Measurements from ENCODE around the gene ITPR1.

The ITPR1 gene

DNA sequence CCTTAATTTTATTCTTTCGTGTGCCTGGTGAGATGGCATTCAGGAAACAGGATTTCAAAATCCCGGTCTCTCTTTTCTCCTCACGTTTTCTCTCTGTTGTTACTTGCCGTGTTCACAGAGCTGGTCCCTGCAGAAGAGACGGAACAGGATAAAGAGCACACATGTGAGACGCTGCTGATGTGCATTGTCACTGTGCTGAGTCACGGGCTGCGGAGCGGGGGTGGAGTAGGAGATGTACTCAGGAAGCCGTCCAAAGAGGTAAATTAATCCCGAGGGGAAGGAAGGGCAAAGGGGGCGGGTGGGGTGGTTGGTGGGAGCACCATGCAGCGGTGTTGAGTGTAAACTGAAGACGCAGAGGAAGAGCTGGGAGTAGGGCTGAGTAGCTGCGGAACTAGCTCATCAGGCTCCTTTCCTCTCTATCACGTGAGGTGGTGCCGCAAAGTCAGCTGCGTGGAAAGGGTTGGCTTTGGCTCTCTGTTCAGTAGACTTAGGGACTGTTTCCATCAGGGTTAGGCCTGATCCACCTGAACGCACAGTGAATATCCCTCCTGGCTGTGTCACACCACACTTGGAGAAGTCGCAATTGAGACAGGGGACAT is 321.3 kb downstream of the ITPR1 start:
- peak; percentile 92 for DNase-seq (ENCODE audit: low spot score)

DNA sequence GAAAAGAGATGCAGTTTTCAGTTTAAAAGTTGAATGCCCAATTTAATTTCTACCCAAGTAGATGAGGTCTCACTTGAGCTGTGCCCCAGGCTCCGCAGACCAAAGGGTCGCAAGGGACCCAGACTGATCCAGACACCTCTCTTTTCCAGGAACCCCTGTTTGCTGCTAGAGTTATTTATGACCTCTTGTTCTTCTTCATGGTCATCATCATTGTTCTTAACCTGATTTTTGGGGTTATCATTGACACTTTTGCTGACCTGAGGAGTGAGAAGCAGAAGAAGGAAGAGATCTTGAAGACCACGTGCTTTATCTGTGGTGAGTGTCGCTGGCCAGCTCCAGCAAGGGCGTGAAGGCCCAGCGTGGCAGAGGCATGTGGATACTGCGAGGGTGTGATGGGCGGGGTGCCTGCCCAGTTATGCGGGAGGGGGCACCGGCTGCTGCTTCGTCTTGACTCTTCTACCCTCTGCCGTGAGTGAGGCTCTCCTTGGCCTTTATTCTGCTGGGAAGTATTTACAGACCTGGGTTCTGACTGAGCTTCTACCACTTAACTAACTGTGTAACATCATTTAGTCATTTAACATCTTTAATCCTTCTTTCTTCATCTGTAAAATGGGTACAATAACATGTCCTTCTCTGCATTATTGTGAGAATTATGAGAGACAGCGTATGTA is 321.9 kb downstream of the ITPR1 start:
- no peak for DNase-seq (ENCODE audit: low spot score)

DNA sequence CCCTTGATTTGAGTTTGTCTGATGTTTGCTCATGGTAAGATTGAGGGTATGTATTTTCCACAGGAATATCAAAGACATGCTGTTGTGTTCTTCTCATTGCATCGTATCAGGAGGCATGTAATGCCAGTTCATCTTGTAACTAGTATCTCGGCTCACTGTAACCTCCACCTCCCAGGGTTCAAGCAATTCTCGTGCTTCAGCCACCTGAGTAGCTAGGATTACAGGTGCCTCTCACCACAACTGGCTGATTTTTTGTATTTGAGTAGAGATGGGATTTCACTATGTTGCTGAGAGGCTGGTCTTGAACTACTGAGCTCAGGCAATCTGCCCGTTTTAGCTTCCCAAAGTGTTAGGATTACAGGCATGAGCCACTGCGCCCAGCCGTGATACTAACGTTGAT is 323.2 kb downstream of the ITPR1 start:
- DNase-seq (ENCODE audit: low spot score), result no peak

DNA sequence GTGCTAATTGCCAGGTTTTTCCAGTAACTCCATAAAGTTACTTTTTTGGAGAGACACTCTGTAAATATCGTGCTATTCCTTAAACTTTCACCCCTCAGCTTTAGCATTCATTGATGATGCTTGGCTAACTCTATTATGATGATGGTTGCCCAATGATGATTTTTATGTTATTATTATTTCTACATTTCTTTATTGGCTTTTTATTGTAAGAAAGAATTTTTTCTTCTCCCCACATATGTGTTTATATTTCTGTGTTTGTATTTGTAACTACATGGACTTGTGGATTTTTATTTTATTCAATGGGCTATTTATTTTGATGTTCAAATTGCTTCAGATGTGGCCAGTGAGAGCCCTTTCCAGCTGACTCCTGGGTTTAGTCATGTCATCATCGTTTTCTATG is 323.6 kb downstream of the ITPR1 start:
- no peak for DNase-seq (ENCODE audit: low spot score)

DNA sequence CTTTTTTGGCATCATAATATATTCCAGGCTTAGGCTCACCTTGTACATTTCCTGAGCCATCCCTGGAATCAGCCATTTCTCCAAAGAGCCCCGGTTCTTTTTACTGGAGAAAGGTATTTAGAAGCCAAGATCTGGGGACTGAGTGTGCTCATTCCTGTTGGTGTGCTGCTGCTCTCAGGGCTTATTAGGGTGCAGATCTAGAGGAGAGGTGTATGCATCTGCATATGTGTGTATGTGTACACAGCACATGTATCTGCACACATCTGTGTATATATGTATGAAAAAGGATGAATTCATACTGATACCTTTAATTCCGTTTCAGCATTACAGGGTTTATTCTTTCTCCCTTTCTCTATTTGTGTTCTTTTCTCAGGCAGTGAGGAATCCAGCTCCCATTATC is 324.0 kb downstream of the ITPR1 start:
- no peak for DNase-seq (ENCODE audit: low spot score)

DNA sequence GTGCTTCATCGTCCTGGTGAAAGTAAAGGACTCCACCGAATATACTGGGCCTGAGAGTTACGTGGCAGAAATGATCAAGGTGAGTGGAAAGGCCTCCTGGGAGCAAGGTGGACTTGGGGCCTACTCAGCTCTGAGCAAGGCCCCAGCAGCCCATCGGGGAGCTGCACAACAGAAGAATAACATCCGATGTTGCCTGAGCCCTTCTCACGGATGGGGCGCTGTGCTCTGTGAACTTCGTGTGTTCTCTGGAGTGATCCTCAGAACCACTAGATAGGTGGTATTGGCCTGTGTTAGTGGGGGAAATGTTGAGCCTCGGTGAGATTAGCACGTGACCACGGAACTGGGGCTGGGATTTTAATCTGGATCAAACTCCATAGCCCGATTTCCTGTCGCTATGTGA is 325.0 kb downstream of the ITPR1 start:
- DNase-seq (ENCODE audit: low spot score), result no peak

DNA sequence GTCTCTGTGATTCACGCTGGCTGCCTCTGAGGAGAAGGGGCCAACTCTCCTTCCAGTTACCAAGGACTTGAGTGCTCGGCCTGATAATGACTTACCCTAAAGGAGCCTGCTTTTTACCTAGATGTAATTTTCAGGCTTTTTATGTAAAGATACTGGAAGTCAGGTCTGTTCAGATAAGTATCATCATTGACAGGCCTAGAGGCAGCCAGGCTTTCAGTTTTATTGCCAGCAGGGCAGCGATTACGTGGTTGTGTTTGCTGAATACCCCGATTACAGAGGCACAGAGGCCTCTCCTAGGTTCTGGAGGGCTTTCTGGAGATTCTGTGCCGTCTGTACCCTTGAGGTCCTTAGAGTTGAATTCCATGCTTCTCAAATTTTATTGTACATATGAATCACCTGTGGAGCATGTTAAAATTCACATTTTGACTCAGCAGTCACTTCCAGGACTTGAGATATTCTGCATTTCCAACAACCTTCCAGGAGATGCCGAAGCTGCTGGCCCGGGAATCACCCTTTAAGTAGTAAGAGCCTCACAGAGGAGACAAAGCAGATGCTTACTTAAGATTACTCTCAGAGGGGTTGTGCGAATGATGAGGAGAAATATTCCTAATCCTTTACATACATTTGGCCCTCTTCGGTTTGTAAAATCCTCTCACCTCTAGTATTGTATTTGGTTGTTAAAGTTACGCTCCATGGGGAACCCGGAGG is 326.0 kb downstream of the ITPR1 start:
- no peak for DNase-seq (ENCODE audit: low spot score)

DNA sequence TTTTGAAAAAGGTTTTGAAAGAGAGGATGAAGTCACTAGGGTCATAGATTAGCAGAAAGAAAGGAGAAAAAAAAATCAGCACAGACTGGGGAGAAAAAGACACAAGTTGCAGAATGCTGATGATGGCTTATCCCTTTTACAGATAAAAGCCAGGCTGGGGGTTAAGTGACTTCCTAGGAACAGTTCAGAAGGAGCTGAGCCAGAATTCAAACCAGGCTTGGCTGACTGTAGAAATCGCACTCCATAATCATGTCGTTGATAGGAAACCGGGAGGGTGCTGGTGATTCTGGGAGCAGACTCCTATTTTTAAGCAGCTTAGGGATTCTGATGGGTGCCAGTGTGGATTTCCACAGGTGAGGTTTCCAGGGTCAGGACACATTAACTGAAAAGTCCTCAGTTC is 326.6 kb downstream of the ITPR1 start:
- DNase-seq (ENCODE audit: low spot score), result no peak

DNA sequence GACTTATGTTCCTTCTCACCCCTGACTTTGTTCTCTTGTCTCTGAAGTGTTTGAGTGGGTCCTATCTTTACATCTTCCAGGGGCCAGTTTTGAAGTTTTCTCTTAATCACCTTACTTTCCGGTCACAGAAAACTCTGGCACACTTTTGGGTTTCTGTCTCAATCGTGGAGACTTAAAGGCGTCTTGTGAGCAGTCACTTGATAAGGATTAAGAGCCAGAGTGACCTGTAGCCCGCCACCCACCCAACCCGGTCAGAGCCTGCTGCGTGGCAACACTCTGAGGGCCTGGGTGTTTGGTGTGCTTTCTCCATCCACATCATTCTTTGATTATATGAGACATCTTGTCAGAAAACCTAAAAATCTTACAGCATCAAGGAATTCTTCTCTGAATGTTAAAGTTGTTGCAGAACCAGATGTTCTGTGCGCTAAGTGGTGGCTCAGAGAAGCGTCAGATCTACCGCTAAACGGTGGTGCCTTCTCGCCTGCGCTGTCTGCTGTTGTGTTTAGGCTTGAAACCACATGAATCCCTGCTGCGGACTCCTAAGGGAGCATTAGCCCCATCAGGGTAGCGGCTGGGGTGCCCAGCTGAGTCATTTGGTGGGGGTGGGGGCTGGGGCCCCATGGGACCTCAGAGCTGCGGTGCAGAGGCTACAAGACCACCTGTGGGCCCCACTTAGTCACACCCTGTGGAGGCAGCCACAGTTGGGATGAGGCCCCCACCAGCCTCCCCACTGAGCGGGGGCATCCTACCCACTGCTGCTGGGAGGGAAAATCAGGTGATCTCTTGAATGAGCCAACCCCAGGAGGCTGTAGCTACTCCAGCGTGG is 327.4 kb downstream of the ITPR1 start:
- DNase-seq (ENCODE audit: low spot score), result no peak

DNA sequence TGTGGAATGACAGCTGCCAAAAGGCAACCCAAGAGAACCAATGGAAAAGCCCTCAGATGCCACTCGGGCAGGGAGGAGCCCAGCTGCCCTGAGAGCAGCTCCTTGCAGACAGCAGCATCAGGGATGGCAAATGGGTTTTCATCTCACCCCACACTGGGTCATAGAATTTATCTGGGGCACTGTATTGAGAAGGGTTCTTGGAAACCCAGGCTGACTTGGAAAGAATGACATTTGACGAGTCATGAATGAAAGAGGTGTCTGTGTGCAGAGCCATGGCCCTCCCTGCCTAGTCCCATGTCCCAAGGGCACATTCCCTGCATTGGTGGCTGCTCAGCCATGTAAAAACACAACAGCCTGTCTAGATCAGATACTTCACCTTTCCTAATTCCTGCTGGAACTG is 328.2 kb downstream of the ITPR1 start:
- no peak for DNase-seq (ENCODE audit: low spot score)

DNA sequence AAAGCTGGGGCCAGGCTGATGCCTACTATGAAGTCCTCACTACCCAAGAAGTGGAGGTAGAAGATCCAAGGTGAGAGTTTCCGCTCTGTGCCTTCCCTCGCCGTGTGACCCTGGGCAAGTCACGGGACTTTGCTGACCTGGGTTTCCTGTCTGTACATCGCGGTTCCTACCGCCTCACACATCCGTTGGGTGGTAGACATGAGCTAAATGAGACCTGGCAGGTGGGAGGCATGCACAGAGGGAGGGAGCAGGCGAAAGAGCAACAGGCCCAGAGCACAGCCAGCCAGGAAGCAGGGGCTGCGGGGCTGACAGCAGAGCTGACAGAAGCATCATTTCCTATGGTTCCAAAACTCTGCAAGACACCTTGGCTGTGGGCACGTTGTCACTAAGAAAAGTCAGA is 328.8 kb downstream of the ITPR1 start:
- no peak for DNase-seq (ENCODE audit: low spot score)

DNA sequence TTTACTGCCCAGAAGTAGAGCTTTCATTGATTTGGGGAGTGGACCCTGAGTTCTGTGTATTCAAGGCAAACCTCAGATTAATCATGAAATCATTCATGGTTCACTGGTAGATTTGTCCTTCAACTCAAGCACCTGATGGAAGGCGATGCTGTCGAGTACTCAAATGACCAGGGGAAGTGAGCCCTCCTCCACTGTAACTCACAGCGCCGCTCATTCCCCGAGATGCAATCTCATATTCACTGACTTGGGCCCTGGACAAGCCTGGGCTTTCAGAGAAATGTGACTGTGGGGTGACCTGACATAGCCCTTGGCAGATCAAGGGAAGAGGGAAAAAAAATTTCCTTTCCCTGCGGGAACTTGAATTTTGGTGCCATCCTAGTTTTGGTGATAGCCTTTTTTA is 329.4 kb downstream of the ITPR1 start:
- DNase-seq (ENCODE audit: low spot score), result no peak

DNA sequence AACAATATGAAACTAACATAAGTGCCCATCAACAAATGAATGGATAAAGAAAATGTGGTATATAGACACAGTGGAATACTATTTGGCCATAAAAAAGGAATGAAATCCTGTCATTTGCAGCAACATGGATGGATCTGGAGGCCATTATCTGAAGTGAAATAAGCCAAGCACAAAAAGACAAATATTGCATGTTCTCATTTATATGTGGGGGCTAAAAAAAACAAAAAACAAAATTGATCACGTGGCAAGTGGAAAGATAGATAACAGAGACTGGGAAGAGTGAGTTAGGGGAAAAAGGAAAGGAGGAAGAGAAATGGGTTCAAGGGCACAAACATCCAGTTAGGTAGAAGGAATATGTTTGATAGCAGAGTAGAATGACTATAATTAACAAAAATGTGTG is 330.2 kb downstream of the ITPR1 start:
- no peak for DNase-seq (ENCODE audit: low spot score)

DNA sequence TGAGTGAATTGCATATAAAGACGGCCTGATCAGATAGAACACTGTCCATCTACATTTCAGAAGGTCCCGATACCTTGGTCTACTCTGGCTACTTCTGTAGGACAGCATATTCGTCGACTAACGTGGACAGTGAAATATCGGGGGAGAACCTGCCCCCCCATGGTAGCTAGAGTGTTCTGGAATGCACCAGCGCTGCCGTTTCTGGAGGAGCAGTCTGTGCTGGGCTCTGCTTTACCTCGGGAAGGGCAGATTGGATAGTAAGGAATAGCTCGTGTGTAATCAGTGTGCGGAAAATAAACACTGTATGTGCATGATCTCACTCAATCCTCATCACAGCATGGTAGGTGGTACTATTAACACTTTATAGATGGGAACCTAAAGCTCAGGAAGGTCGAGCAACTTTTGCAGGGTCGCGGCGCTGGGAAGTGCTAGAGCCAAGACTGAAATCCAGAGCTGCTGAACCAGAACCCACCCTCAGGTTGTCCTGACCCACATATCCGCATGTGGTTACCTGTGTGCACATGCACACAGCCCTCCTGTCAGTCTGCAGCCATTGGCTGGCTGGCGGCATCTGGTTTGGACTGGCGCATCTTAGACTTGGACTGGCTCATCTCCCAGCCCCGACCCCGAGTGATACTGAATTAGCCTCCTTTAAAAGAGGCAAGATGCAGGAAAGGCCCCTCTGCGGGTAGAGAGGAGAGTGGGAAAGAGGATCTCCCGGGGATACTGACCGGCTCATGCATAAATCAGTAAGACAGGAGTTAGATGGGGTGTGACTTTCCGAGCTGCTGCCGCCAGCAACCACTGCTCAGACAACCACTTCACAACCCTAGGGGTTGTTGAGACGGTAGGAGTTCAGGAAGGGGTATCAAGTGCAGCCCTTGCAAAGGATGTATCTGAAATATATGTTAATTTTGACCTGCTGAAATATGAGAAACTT is 331.1 kb downstream of the ITPR1 start:
- DNase-seq (ENCODE audit: low spot score), result no peak

DNA sequence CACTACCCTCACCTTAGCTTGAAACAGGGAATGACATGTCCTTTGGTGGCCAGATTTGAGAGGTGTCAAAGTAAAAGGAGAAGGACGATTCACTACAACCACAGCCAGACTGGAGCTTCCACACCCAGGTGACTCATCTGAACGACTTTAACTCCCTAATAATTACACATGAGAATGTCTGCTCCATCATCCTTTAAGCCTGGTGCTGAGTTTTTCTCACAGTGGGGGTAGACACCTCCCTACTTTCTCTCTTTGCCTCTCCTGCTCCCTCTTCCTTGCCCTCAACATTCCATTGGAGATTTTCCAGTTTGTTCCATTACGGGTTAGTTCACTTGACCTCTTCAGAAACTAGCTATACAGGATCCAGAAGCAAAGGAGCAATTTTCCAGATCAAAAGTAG is 331.8 kb downstream of the ITPR1 start:
- peak; percentile 62 for DNase-seq (ENCODE audit: low spot score)

DNA sequence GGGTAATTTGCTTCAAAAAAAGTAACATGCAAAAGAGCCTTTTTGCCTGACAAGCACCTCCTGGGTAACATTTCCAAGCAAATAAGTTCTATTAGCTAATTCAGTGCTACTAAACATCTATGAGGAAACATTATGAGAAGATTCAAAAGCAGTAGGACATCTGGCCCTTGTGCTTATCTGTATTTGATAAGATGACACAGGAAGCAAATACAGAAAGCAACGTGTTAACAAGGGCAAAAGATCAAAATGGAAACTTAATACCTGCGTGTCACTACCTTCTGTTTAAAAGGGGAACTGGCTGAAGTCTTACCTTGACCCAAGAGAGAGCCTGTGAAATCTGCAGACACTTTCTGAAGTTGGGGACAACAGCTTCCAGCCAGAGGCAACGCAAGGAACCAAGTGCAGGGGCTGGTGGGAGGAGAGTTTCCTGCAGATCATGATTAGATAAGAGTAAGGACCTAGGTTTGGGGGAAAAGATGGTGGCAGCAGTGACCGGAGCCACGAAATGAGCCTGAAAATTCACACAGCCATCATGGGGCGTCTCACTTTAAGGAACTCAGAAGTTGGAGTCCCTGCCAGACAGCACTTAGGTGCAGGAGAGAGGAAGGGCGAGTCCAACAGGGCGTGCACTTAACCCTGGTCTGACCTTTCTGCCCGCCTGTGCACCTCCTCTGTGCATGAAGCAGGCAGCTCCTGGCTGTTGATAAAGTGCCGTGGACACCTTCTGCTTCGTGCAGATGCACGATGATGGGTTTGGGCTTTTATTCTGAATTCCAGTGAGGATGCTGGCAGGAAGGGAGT is 332.5 kb downstream of the ITPR1 start:
- no peak for DNase-seq (ENCODE audit: low spot score)

DNA sequence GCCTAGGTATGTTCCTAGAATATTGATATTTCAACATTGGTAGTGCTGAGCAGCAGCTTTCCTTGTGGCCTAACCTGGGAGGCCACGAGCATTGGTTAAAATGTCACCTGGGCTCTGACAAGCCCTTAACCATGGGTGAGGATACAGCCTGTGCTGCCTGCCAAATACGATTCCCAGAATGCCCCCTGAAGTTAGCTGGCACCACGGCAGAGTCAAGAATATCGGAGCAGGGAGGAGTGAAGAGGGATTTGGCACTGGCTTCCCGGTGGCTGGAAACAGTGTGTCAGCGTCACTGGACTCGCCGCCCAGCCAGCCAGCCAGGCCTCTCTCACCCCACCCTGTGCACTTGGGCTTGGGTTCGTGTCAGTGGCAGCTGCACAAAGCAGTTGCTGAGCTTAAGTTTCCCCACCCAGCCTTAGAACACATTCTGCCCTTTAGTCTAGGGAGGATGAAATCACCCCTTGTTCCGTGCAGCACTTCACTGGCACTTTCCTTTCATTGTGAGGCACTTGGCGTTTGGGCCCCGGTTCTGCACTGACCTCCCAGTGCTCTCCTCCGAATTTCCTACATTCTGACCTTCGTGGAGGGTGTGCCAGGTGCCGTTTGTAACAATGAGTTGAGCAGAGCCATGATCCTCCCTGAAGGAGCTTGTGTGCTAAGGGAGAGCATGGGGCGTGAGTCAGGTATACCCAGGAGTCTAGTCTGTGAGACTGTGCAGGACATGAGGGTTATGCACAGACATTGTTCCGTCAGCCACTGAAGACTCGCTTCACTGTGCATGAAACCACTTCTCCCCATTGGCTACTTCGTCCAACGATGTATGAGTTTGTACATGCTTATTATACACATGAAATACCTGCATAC is 333.3 kb downstream of the ITPR1 start:
- DNase-seq (ENCODE audit: low spot score), result no peak

DNA sequence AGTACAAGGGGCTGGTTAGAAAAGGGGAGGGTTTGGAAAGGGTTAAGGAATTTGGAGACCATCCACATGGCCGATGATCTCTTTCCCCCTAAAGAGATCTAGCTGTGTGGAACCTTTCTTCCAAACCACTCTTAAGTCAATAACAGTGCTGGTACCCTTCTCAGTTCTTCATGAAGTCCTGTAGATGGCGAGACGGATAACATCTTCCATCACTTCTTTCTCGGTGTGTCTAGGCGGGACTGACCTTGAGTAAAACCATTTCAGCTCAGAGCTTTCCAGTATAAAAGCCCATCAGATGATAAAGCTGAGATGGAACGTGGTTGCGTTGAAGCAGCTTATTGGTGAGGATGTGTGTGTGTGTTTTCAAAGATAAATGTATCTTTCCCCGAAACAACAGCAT is 334.6 kb downstream of the ITPR1 start:
- no peak for DNase-seq (ENCODE audit: low spot score)

DNA sequence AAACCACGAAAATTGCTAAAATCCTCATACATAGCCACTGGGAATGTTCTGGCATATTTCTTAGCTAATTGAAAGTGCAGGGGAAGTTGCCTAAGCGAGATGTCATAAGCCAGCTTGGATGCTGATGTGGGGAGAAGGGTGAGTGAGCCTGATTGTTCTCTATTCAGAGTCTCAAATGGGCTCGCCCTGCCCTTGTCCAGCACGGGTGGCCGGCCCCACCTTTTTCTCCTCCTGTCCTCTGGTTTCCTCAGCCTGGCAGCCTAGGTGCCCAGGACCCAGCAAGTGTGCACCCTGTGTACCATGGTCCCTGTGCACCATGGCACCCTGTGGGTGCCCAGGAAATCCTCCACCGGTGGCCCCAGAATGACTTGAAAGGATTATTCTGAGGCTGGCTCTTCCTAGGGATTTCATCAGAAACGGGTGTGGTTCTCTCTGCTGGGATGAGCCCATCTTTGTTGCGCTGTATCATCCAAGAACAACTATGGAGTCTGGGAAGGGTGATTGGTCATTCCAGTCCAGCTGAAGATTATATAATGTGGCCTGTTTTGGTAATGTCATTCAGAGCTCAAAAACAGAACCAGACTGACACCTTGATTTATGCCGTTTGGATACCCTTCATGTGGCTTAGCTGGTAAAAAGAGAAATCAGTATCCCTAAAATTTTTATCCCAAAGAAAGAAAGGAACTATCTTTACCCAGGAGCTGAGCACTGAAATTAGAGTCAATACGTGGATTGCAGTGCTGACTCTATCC is 335.3 kb downstream of the ITPR1 start:
- no peak for DNase-seq (ENCODE audit: low spot score)
